ENCODE data around the gene SDK1.

The SDK1 gene

GRCh38 chr7:4175346-4175973 lies 874.4 kb downstream of the SDK1 start:
- no peak overlapping the region for H3K4me3 ChIP-seq (ENCODE audit: control insufficient read depth, low read depth, low read length)
- no peak for TF ChIP-seq CTCF (conservative IDR thresholded peaks at IDR 0.05; ENCODE audit: control insufficient read depth, insufficient read depth, low read depth, low read length)
- DNase-seq (ENCODE audit: low read depth) = no peak

- H3K4me3 ChIP-seq (ENCODE audit: control insufficient read depth, low read depth, low read length) = no peak overlapping the region
- no peak for TF ChIP-seq CTCF (conservative IDR thresholded peaks at IDR 0.05; ENCODE audit: control insufficient read depth, insufficient read depth, low read depth, low read length)
- no peak for DNase-seq (ENCODE audit: low read depth)
Measured at GRCh38 chr7:4177001-4177400, 875.9 kb downstream of the SDK1 start.

- no peak overlapping the region for H3K4me3 ChIP-seq (ENCODE audit: control insufficient read depth, low read depth, low read length)
- no peak for DNase-seq (ENCODE audit: low read depth)
- TF ChIP-seq CTCF (conservative IDR thresholded peaks at IDR 0.05; ENCODE audit: control insufficient read depth, insufficient read depth, low read depth, low read length) = no peak
Measured at GRCh38 chr7:4178416-4178815, 877.4 kb downstream of the SDK1 start.

- no peak for DNase-seq (ENCODE audit: low read depth)
- no peak for TF ChIP-seq CTCF (conservative IDR thresholded peaks at IDR 0.05; ENCODE audit: control insufficient read depth, insufficient read depth, low read depth, low read length)
- no peak overlapping the region for H3K4me3 ChIP-seq (ENCODE audit: control insufficient read depth, low read depth, low read length)
Measured at GRCh38 chr7:4178916-4179687, 878.0 kb downstream of the SDK1 start.

- no peak overlapping the region for H3K4me3 ChIP-seq (ENCODE audit: control insufficient read depth, low read depth, low read length)
- DNase-seq (ENCODE audit: low read depth) = no peak
- TF ChIP-seq CTCF (conservative IDR thresholded peaks at IDR 0.05; ENCODE audit: control insufficient read depth, insufficient read depth, low read depth, low read length) = no peak
Measured at GRCh38 chr7:4179688-4180380, 878.8 kb downstream of the SDK1 start.

GRCh38 chr7:4181446-4181845 lies 880.4 kb downstream of the SDK1 start:
- TF ChIP-seq CTCF (conservative IDR thresholded peaks at IDR 0.05; ENCODE audit: control insufficient read depth, insufficient read depth, low read depth, low read length) = no peak
- no peak for DNase-seq (ENCODE audit: low read depth)
- no peak overlapping the region for H3K4me3 ChIP-seq (ENCODE audit: control insufficient read depth, low read depth, low read length)

Data from fibroblast of mammary gland (primary cell).